NCI-H2107 treated with DMSO at 0.1 percent for 48 hours (cell line): ENCODE results near the gene RNF113A.
"Not testable (repeated sequence)": the region's sequence is repeated elsewhere in the genome, so short reads cannot be mapped to it uniquely, and the experiment has no call there.

Experiments
- DNase-seq: peaks from one replicate; lab custom pipeline; 2025; ENCODE audit not compliant: unreplicated experiment; lab: John Stamatoyannopoulos, UW

The RNF113A gene

GRCh38 chrX:119852382-119853353 is 18.9 kb downstream of the RNF113A start, which contains the start of gene UPF3B:
TSS of gene UPF3B (minus strand) at chrX:119852963. CDS start at chrX:119852928, 35 bp downstream.
- DNase-seq, result peak; percentile 97

- no peak for DNase-seq
Measured at GRCh38 chrX:119833905-119834304, 37.6 kb downstream of the RNF113A start.

GRCh38 chrX:119828446-119828845 is 43.1 kb downstream of the RNF113A start:
- DNase-seq, result no peak

- DNase-seq, result no peak
Measured at GRCh38 chrX:119826399-119826959, 45.1 kb downstream of the RNF113A start.

GRCh38 chrX:119824221-119824620 is 47.3 kb downstream of the RNF113A start:
- DNase-seq, result not testable (repeated sequence)

GRCh38 chrX:119821703-119822102 is 49.8 kb downstream of the RNF113A start:
- not testable (repeated sequence) for DNase-seq
